Stimulated activated CD4-positive, alpha-beta T cell treated with anti-CD3 and anti-CD28 coated beads, Interleukin-1b, Interleukin-23, amount 100 ng/mL, for 1 hour (primary cell): ENCODE data around the gene PRLH.

ENCODE experiments used
- DNase-seq, 2 donors: peaks; one replicate each; pipeline ENCODE4 v3.0.0-alpha.2; 2020; ENCODE audit warnings: low read depth in 2 of 2

PRLH gene

DNA sequence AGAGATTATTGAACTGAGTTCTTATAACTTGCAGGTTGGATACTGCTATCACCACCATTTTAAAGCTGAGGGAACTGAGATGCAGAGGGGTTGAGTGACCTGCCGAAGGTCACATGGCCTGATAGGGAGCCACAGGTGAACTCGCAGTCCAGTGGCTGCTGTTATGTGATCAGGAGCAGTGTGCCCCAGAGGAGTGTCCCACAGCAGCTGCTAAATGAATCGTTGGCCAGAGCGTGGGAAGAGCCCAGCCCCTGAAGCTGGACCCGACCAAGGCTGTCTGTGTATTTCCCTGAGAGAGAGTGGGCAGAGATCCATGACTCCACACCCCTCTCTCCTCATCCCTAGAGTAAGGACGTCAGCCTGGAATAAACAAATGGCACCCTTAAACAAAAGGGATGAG, 26.7 kb upstream of the PRLH start:
- DNase-seq: no peak

GRCh38 chr2:237540223-237540775, 26.1 kb upstream of the PRLH start:
- DNase-seq: no peak

- DNase-seq: no peak
Observed at GRCh38 chr2:237540823-237541222, 25.6 kb upstream of the PRLH start.

DNA sequence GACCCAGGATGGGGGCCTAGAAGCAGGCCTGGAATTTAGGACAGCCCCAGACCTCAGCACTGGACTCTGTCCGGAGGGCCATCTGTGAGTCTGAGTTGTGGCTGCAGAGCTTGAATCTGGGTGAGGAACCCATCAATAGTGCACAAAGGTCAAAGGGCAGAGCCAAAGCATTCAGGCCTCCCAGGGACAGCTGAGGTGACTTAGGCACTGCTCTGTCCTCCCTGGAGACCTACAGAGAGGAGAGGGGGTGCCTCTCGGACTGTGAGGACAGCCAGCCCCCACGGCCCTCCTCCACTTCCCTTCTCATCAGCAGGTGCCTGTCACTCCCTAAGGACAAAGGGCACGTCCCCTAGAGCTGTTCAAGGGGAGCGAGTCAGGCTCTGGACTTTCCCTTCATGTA, 25.1 kb upstream of the PRLH start:
- no peak for DNase-seq

DNA sequence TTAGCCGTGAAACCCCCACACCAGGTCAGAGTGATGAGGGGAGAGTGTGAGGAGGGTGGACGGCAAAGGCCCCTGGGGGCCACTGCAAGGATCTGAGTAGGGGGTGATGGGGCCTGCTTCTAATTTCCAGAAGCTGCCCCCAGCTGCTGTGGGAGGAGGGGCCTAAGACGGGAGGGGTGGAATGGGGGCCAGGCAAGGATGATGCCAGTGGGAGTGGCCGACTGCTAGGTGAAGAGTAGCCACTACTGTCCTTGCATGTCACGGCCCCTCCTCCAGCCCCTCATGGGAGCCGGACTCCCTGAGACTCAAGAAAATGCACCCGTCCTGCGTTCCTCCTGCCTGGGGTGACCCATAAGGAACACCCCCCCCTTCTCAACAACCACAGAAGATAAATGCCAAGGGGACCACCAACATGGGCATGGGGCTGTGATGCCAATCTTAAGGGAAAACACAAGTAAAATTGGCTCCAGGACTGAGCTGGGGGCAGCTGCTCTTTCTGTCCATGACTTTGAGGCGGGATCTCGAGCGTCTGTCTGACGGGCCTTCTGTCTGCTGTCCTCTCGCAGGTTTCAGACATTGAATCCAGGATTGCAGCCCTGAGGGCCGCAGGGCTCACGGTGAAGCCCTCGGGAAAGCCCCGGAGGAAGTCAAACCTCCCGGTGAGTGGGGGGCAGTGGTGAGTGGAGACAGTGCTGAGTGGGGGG, 24.2 kb upstream of the PRLH start:
- no peak for DNase-seq

DNA sequence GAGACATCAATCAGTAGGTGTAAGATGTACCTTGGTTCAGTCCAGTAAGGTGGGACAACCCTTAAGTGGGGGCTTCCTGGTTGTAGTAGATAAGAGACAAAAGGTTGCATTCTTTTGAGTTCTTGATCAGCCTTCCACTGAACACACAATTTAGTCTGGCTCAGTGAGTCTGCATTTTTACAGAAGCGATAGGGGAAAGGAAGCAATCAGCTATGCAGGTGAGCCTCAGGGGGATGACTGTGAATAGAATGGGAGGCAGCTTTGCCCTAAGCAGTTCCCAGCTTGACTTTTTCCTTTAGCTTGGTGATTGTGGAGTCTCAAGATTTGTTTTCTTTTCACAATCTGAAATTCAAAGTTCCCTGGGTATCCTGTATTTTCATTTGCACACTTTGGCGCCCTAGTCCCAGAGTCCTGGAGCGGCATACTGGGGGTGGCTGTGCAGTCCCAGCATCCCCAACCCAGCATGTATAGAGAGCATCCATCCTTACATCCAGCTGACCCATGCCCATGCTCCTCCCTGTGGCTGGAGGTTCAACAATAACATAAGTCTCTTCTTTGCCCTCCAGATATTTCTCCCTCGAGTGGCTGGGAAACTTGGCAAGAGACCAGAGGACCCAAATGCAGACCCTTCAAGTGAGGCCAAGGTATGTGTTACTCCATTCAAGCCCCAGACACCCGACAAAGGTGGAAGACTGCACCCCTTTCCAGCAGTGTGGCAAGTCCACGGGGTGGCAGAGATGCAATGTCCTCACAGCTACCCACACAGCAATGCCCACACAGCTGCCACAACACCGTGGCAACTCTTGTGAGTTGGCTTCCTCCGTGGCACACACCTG, 20.1 kb upstream of the PRLH start:
- DNase-seq: no peak

- DNase-seq: no peak
Observed at GRCh38 chr2:237546876-237547395, 19.4 kb upstream of the PRLH start.

DNA sequence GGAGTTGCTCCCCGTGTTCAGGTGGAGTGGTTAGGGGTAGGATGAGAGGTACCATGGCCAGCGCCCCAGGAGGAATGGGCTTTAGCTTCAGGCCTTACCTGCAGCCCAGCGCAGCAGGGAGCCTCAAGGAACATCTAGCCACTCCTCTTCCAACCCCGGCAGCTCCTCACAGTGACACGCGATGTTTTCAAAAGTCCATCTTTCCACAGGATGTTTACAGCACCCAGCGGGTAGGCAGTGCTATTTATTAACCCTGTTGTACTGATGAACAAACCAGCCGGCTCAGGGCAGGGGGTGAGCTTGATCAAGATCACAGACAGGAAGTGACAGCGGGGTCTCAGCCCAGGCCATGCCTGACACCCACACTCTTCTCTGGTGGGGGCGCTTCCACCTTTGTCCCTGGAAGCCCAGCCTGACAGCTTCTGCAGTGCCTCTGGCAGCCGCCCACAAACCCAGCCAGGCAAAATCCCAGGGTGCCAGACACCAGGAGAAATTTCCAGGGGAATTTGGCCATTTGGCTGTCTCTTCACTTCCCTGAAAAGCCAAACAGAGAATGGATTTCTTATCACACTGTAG, 18.4 kb upstream of the PRLH start:
- no peak for DNase-seq

DNA sequence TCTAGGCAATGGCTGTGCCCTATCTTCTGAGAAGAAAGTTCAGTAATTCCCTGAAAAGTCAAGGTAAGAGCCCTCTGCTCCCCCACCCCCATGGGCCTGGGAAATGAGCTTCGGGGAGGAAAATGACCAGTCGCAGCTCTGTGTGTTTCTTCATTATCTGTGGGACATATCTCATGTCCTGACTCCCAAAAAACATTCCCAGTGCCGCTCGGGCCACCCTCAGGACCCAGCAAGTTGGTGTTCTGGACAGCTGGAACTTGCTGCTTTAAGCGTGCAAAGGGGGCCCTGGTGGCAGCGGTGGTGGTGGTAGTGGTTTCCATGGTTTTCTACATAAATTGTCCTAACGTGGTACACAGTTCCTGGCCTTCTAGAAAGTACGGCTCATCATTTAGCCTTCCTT, 17.2 kb upstream of the PRLH start:
- no peak for DNase-seq

GRCh38 chr2:237549643-237550415, 16.5 kb upstream of the PRLH start:
- no peak for DNase-seq

DNA sequence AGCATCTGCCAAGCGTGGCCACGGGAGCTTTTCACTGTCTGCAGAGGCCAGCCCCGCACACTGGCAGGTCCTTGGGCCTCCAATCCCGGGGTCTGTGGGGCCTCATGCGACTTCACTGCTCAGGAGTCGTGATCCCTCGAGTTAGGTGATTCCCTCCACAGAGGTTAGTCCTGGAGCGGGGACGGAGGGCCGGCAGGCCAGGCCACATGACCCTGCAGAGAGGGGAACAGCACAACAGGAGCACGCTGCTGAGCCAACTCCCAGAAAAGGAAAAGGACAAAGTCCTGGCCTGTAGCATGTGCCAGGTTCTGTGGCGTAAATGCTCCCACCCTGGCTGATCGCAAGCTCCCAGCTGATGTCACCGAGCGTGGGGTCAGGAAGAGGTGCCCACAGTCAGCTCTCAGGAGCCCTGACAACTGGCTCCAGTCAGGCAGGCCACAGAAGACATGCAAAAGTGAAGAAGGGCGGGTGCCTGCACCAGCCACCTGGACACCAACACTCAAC, 15.3 kb upstream of the PRLH start:
- DNase-seq: no peak

GRCh38 chr2:237552908-237553307, 13.5 kb upstream of the PRLH start:
- DNase-seq: no peak

DNA sequence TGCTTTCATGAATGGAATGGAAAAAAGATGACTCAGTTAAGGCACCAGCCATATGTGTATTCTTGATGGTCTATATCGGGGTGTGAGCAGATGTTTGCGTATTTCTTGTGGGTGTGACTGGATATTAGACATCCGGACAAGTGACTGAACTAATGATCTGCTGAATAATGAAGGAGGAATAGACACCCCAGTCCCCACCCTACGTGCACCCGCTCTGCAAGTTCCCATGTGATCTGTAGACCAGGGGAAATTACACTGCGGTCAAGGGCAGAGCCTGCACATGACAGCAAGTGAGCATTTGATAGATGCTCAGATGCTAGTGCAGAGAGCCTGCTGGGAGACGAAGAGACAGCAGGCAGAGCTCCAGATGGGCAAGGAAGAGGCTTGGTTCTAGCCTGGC, 12.4 kb upstream of the PRLH start:
- no peak for DNase-seq

GRCh38 chr2:237555560-237555959, 10.8 kb upstream of the PRLH start:
- DNase-seq: no peak

DNA sequence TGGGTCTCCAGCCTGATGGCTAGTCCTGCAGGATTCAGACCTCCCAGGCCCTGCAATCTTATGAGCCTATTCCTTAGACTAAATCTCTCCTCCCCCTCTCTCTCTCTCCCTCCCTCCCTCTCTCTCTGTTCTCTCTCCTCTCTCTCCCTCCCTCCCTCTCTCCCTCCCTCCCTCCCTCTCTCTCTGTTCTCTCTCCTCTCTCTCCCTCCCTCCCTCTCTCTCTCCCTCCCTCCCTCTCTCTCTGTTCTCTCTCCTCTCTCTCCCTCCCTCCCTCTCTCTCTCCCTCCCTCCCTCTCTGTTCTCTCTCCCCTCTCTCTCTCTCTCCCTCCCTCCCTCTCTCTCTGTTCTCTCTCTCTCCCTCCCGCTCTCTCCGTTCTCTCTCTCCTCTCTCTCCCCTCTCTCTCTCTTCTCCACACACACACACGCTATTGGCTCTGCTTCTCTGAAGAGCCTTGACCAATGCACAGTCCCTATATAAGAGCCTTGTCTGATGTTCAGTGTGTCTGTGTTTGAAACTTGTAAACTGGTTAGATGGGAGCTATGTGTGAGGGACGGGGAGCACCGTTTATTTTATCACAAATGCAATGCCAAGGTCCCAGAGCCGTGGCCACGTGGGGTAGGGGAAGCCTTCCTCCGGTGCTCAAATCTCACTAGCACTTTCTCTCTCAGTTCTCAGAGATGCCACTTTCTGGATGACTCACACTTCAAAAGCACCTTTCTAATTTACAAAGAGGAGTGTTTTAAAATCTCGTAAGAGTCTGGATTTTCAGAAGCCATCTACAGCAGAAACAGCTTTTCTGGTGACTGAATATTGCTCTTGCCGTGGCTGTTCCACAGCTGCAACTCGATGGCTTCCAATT, 9.4 kb upstream of the PRLH start:
- DNase-seq: peak in 1 of 2 donors; percentile 21

DNA sequence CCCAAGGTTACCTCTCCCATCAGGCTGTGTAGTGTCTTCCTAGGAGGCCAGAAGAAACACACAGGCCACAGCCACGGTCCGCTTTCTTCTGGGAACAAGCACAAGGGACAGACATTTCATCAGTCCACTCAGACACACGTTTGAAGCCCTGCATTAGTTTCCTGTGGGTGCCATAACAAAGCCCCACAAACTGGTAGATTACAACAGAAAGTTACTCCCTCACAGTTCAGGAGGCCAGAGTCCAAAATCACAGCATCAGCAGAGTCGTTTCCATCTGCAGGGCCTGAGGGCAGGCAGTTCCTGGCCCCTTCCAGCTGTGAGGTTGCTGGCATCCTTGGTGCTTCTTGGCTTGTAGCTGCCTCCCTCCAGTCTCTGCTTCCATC, 8.8 kb upstream of the PRLH start:
- no peak for DNase-seq

GRCh38 chr2:237558961-237559641, 7.3 kb upstream of the PRLH start:
- DNase-seq: no peak

DNA sequence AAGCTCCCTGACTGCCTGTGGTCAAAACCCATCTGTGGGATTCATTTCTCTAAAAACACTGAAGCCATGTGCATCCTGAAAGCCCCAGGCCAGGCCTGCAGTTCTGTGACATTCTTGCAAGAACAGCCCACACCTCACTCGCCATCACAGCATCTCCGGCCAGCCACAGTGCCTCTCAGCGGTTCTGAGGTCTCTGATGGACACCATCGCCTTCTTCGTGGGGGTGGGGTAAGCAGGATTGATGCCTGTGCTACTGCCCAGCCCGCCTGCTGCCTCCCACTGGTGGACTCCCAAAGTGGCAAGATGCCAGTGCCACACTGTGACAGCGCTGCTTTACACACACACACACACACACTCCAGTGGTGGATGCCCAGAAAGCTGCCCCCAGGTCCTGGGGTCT, 5.2 kb upstream of the PRLH start:
- DNase-seq: no peak

- no peak for DNase-seq
Observed at GRCh38 chr2:237563816-237564215, 2.6 kb upstream of the PRLH start.

DNA sequence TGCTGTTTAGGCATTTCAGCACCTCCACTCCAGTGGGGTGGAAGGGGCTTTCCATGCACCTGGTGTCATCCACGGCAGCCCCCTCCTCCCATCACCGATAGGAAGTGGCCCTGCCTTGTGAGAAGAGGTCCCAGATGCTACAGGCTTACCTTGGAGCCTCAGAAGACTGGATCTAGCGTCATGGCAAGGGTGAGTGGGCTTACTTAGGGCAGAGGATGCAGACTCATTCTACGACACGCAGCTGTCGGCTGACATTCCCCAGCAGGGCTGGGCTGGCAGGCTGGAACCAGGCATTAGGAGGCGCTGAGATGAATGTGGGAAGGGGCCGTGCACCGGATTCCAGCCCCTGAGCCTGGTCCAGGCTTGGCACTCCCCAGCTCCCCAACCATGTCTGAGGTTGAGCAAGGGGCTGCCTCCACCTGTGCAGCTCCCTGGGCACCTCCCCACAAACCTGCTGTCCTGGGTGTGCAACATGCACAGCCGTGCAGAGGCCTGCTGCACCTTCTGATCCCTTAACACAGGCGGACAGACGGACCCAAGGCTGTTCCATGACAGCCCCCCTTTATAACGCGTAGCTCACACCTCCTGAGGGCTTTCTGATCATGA, 1.7 kb upstream of the PRLH start:
- no peak for DNase-seq
